AG04449 (cell line): Measurements from ENCODE around the gene PRCP.

Experiments
- CTCF ChIA-PET: fragments of 350-600 bp; formaldehyde crosslinking; extraction: SDS; loops from one replicate; lab custom pipeline; 2021; ENCODE audit warnings: antibody characterized with exemption; lab: Yijun Ruan, JAX
- POLR2A ChIA-PET: fragments of 400-600, 350-600 bp; formaldehyde crosslinking; extraction: SDS; loops from one replicate; lab custom pipeline; 2020; ENCODE audit warnings: antibody characterized with exemption, inconsistent platforms; lab: Yijun Ruan, JAX
- DNase-seq: peaks from one replicate; pipeline ENCODE4 v3.0.0-alpha.2; 2010; ENCODE audit warnings: low read depth, low spot score
- H3K4me3 ChIP-seq: 2 replicates; pipeline ENCODE4 v1.5.1; 2011; ENCODE audit warnings: low read depth, mild to moderate bottlenecking, control low read depth, low read length
- CTCF ChIP-seq: IDR thresholded peaks from one replicate; pipeline ENCODE4 v1.5.1; 2011; ENCODE audit warnings: mild to moderate bottlenecking, moderate library complexity, low read length, control low read depth, inconsistent platforms; ENCODE audit not compliant: insufficient read depth; ENCODE audit errors: missing control alignments

The PRCP gene

DNA sequence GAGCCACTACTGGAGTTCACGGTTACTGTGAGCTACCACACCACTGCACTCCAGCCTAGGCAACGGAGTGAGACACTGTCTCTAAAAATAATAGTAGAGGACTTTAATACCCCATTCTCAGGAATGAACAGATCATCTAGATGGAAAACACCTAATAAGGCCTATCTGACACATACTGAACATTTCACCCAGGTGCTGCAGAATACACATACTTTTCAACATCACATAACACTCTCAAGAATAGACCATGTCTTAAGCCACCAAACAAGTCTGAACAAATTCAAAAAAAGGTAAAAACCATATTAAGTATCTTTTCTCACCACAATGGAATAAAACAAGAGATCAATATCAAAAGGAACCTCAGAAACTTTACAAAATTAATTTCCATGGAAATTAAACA, 39.2 kb upstream of the PRCP start:
- ChIA-PET CTCF (interaction anchor here (1.9 to 2.1 kb wide), 2 partner anchors 9 to 13 kb away, joined by 7 to 12 read pairs; no protein-coding TSS in a partner anchor), POLR2A (no interaction called here)
- TF ChIP-seq CTCF: no peak
- no peak overlapping the region for H3K4me3 ChIP-seq
- no peak for DNase-seq

DNA sequence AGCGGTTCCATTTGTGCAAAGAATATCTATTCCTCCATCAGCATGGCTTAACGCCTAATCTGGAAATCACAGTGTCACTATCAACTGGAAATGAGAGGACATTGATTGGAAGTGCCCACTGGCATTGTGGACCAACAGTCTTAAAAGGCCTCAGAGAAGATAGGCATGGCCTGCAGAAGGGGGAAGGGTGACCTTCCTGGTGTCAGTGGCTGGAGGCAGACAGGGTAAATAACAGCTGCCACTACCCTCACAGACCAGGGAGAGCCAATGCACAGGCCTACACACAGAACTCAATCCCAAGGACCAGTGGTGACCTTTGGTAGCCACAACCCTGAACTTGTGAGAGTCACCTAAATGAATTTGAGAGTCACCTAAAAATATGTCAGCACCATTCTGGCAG, 37.3 kb upstream of the PRCP start:
- no peak overlapping the region for H3K4me3 ChIP-seq

DNA sequence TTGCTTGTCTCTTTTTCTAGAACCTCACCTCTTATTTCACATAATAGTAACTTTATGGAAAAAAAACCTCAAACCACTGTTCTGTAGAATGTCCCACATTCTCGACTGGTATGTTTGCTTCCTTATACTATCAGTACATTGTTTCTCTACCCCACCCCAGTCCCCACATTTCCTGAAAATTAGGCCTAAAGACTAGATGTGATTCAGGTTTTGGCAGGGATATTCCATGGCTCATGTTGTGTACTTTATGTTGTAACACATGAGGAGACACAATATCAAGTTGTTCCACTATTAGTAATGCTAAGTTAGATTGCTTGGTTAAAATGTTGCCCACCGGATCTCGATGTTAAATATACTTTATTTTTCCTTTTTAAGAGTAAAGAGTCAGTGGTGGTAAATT, 36.0 kb upstream of the PRCP start:
- CTCF ChIA-PET: interaction anchor here (0.7 to 1.0 kb wide), 2 partner anchors 9 to 331 kb away, joined by 3 to 4 read pairs; no protein-coding TSS in a partner anchor
- no peak for TF ChIP-seq CTCF
- DNase-seq: no peak
- H3K4me3 ChIP-seq: no peak overlapping the region
- POLR2A ChIA-PET: no interaction called here

More for the DNA sequence above, 37.3 kb upstream of the PRCP start:
- no peak for TF ChIP-seq CTCF
- DNase-seq: no peak
- ChIA-PET POLR2A (no interaction called here), CTCF (no interaction called here)

DNA sequence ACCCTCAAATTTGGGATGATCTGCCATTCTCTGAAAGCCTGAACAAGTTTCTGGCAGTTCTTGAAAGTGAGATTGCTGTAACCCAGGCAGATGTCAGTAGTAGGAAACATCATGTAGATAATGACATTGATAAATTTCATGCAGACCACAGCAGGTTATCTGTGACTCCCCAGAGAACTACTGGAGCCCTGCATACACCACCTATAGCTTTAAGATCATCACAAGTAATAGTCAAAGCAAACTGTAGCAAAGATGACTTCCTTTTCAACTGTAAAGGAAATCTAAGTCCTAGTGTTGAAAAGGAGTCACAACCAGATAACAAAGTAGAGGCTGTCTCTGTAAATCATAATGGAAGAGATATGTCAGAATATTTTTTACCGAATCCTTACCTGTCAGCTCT, 32.3 kb upstream of the PRCP start:
- ChIA-PET CTCF (interaction anchor here (1.3 kb wide), 1 partner anchor 13 kb away, joined by 3 read pairs; no protein-coding TSS in a partner anchor), POLR2A (no interaction called here)
- no peak for TF ChIP-seq CTCF
- H3K4me3 ChIP-seq: no peak overlapping the region
- DNase-seq: no peak

GRCh38 chr11:82930734-82931133, 30.5 kb upstream of the PRCP start:
- no peak overlapping the region for H3K4me3 ChIP-seq
- DNase-seq: no peak
- TF ChIP-seq CTCF: no peak
- POLR2A ChIA-PET: interaction anchor here (0.6 kb wide), 1 partner anchor 1657 kb away, joined by 3 read pairs; no protein-coding TSS in a partner anchor
- CTCF ChIA-PET: interaction anchor here (1.0 to 2.8 kb wide), 7 partner anchors 8 to 319 kb away, joined by 3 to 9 read pairs (median 5); no protein-coding TSS in a partner anchor

GRCh38 chr11:82930229-82930628, 30.0 kb upstream of the PRCP start:
- CTCF ChIA-PET: interaction anchor here (1.2 to 2.8 kb wide), 5 partner anchors 9 to 319 kb away, joined by 4 to 9 read pairs (median 7); no protein-coding TSS in a partner anchor
- no peak for DNase-seq
- TF ChIP-seq CTCF: no peak
- POLR2A ChIA-PET: interaction anchor here (0.6 kb wide), 1 partner anchor 1657 kb away, joined by 3 read pairs; no protein-coding TSS in a partner anchor
- H3K4me3 ChIP-seq: no peak overlapping the region
